CD4-positive, alpha-beta T cell treated with Interleukin-10 for 1 hour (primary cell): ENCODE measurements around the gene ABLIM2.

Experiments
- DNase-seq: peaks from one replicate; pipeline ENCODE4 v3.0.0-alpha.2; 2020

The ABLIM2 gene

DNA sequence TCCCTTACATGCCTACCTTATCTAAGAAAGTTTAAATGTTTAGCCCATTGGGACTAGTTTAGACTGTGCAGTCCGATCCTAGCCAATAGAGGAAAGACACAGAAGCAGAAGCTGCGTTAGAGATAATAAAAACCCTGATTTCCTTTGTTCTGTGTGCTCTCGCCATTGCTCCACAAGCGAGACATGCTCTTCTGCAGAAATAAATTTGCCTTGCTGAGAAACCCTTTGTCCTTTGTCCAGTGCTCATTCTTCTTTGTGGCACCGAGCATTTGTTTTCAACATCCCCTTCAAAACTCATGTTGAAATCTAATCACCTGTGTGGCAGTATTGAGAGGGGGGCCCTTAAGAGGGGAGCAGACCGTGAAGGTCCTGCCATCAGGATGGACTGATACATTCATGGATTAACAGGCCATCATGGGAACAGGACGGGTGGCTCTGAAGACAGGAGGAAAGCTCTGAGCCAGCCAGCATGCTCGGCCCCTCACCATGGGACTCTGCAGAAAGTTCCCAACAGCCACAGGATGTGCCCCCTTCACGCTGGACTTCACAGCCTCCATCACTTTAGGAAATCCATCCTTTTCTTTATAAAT is 94.5 kb downstream of the ABLIM2 start:
- no peak for DNase-seq

DNA sequence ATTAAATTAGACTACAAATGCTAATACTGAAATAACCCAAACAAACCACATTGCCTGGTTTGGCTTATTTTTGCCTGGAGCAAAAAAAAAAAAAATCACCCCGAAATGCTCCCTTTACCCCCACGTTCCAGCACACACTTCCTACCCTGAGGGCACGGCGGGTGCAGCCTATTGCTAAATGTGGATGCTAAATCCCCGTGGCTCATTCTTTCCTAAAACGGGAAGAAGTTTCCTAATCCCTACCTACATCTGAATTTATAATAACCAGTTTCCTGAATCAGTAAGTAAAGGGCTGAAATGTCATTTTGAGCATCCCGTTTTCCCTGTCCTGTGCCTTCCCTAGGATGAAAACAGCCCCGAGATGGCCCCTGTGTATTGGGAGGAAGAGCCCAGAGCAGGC is 97.0 kb downstream of the ABLIM2 start:
- DNase-seq, result no peak

DNA sequence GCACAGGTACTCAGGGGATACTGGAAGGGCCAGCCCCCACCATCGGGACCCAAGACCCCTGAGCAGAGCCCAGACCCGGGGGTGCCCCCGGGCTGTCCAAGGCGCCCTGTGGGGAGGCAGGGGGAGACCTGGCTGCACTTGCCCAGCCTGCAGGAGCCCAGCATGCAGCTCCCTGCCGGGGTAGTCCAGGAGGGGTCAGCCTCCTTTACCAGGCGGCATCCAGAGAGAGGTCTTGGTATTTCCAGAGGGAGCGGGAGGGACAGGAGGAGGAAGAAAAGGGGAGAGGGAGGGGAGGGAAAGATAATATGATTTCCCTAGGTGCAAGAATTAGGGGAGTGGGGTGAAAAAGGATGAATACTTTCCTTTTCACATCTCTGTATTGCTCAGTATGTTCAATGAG is 97.5 kb downstream of the ABLIM2 start:
- no peak for DNase-seq

DNA sequence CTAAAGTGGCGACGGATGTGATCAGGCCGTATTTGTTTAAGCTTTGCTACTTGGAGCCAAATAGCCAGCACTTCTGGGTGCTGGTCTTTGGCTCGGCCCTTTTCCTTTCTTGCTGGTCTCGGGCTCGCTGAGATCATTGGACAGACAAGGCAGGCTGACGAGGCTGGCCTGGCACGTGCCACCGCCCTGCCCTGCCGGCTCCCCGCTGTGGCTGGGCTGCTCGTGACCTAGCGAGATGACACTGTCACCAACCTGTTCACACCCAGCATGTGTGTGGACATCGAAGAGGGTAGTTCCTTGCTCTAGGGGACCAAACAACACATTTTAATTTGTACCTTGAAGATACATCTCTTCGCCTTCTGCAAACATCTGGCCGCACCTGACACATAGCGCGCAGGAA is 98.0 kb downstream of the ABLIM2 start:
- DNase-seq, result no peak

DNA sequence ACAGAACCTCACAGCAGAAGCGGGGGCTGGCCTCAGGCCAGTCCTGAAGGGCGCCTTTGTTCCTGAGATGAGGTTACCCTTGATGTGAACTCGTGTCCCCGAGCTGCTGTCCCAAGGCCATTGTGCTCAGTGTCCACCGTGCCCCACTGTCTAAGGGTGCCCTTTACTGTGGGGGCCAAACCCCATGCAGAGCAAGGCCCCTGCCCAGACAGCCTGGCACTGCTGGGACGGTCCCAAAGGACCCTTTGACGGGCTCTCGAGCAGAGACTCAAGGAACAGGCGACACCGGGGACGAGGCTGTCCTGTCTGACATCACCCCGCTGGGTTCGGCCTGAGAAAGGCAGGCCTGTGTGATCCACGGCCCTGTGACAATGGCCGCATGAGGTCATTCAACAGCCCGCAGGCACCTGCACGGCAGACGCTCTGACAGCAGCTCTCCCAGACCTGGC is 100.6 kb downstream of the ABLIM2 start:
- no peak for DNase-seq

DNA sequence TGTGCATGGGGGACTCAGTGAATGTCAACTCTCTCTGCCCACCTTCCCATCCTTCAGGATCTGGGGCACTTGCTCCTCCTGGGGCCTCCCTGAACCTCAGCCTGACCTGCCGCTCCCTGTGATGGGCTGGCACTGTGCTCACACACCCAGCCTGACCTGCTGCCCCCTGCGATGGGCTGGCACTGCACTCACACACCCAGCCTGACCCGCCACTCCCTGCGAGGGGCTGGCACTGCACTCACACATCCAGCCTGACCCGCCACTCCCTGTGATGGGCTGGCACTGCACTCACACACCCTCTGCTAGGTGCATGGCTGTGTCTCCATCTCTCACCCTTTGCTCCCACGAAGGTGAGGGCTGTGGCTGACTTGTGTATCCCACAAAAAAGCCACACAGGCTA is 103.4 kb downstream of the ABLIM2 start:
- no peak for DNase-seq

DNA sequence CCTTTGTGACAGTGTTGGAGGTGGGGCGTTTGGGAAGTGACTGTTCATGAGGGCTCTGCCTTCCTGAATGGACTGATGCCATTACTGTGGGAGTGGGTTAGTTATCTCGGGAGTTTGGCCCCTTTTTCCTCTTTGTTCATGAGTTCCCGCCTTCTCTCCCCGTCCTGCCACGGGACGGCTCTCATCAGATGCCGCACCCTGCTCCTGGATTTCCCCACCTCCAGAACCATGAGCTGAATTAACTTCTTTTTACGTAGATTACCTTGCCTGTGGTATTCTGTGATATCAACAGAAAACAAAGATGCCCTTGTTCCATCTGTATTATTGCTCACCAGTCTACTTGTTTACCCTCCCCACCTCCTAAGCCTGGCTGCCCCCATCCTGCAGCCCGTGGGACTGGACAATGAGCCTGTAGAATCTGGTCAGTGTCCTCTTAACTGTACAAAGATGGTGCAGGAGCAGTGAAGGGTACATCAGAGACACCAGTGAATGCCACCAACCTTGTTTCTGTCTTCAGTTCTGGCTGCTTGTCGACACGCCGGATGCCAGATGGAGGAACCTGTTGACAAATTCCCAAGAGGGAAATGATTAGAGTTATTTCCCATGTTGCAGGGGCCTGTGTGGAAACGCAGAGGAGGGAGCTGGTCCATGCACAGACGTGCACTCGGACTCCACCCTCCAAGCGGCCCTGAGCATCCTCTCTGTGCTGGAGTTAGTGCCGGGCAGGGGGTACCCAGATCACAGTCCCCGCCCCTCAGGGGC is 104.7 kb downstream of the ABLIM2 start:
- DNase-seq, result no peak

DNA sequence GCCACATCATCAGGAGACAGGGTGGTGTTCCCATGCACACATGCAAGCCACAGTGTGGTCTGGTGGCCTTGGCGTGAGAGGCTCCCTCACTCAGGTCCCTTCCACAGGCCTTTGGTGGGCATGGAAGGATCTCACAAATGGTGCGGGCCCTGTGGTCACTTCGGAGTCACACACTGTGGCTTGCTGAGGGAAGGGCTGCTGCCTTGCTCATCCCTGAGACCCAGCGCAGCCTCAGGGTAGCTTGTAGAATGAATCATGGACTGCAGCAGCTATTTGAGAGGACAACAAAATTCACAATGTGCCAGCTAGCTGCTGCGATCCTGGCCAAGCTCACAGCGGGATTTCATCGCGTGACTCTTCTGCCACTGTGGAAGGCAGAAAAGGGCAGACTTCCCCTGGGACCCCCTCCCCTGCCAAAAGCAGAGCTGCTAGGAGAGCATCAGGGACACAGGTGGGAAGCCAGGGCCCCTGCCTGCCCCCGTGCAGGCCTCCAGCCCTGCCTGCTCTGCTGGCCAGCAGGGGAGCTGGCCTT is 106.4 kb downstream of the ABLIM2 start:
- DNase-seq, result no peak

DNA sequence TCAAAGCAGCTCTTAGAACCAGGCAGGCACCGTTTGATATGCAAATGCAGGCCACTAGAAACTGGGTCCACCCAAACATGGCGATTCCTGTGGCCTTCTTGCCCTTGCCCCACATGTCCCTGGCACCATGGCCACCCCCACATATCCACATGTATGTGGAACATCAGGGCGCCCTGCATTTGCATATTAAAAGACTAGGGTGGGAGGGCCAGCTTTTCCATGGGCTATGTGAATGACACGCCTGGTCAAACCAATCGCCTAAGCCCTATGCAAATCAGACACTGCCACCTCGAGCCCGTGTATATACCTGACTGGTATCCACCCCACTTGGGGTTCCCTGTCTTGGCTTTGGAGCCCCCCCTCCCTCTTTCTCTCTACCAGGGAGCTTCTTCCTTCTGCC is 107.0 kb downstream of the ABLIM2 start:
- no peak for DNase-seq

DNA sequence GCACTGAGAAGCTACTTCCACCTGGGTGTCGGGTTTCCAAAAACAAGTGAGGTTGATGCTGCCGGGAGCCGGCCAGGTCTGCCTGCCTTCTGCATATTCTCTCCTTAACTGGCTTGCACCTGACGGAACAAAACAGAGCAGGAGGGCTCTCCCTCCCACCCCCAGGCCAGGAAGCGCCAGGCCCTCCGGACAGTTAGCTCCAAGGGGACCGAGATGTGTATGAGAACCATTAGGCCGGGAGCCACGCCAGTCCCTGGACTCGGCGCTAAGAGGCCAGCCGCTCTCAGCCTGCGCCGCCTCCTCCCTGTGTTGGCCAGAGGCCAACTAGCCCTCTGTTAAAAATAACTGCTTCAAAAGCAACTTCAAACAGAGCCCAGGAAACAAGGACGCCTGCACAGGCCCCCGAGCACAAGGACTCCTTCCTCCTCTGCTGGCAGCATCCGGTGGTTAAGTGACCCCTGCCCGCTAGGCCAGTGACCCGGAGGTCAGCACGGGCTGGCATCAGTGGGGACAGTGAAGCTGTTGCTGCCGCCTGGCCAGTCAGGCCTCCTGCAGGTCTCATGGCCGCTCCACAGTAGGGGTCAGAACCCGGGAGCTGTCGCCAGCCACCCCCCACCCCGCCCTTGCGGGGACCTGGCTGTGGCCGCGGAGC is 107.9 kb downstream of the ABLIM2 start:
- DNase-seq, result no peak

DNA sequence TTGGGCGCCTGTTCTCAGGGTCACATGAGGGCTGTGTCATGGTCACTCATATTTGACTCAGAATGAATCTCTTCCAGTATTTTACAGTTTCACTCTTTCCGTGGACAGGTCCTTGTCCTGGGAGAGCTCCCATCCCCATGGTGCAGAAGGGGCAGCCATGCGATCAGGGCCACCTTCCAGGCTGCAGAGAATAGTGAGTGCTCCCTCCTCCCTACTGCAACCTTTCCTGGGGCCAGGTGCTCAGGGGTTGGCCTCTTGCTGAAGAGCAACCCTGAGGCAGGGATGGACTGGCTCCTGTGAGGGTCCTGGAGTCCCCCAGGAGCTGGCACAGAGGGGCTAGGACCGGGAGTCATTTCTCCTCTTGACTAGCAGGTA is 108.4 kb downstream of the ABLIM2 start:
- no peak for DNase-seq

DNA sequence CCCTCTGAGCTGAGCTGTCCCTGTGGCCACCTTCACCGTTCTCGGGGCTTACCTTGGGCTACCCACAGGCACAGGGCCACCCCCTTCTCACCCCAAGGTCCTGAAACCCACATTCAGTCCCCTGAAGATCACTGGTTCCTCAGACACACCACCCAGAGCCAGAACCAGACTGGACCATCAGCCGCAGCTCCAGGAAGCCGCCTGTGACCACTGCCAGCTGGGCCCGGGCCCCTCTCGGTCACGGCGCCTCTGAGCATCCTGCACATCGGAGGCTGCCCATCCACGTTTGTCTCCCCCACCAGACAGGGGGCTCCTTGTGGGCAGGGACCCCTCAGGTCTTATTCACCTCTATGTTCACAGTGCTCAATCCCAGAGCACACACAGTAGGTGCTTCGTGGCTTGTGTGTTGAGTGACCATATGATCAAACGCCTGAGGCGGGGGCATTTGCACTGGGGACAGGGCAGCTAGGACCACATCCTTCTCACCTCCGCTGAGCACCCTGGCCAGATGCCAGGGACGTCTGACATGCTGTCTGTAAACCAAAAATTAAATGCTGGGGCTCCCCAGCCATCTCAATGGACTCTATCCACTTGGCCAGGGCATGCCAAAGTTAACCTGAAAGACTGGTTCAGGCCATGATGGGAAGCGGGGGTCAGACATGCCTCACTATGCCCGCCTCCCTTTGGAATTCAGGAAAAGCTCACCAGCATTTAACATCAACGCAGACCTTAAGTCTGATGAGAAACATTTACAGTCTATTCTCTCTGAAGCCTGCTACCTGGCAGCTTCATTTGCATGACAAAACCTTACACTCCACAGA is 109.5 kb downstream of the ABLIM2 start:
- no peak for DNase-seq

DNA sequence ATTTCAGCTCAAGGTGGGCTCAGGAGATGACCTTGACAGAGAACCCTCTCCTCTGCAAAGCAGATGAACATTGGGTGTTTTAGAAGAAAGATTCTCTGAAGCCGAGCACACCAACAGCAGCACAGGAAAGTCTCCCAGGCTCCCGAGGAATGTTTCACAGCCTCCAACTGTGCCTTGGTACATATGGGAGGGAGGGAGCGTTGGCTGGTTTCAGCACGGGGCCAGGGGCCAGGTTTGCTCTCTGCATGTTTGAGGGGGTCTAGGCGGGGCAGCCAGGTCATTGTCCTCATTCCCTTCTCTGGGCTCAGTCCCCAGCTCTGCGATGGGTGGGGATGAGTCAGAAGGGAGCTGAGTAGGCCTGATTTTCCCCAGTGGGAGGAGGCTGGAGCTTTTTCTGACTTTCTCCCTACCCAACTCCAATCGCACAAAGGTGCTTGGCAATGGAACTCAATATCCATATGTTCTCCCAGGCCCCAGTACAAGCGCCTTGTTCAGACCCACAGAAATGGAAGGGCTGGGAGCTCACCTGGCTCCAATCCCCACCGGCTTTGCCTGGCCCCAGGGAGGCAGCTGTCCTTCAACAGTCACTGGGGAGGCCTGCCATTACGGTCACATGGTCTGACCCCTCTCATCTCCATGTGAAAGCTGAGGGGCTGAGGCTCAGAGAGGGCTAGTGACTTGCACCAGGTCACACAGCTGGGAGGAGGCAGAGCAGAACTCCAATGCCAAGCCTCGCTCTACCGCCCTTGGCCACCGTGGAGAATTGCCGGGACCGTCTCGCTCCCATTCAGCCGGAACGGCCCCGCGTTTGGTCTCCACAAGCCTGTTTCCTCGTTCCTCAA is 110.6 kb downstream of the ABLIM2 start:
- no peak for DNase-seq

DNA sequence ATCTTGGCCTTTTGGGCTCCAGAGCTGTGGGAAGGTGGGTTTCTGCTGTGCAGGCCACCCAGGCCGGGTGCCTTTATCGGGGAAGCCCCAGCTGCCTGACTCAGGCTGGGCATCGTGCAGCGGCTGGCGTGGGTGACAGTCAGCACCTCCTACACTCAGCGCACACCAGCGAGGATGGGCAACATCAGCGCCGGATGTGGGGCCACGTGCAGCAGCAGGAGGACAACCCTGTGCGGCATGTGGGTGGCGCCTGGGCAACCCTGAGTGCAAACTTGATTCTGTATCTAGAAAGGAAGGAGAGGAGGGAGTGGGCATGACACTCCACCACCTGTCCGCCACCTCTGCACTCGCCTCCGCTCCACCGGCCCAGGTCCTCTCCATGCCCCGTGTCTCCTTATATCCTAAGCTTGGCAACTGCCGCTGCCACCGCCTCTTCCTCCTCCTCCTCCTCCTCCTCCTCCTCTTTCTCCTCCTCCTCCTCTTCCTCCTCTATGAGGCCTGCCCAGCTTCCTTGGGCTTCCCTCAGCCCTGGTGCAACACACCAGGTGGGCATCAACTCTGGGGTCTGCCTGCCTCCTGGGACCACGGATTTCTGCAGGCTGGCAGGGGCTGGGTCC is 111.6 kb downstream of the ABLIM2 start:
- DNase-seq, result peak; percentile 45

DNA sequence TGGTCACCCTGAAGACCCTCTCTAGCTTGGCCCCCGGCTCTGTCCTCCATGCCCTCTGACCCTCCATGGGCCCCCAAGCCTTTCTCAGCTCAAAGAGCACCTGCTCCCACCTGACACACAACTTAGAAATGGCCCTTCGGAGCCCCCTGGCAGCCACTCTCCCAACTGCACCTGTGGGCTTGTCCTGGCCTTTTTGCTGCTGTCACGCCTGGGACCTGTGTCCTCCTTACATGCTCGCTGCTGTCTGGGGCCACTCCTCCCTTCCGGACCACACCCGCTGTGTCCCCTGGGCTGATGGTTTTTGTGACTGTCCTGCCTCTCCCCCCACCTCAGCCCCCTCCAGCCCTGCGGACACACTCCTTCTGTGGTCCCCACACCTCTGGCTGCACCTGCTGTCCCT is 112.7 kb downstream of the ABLIM2 start:
- no peak for DNase-seq

DNA sequence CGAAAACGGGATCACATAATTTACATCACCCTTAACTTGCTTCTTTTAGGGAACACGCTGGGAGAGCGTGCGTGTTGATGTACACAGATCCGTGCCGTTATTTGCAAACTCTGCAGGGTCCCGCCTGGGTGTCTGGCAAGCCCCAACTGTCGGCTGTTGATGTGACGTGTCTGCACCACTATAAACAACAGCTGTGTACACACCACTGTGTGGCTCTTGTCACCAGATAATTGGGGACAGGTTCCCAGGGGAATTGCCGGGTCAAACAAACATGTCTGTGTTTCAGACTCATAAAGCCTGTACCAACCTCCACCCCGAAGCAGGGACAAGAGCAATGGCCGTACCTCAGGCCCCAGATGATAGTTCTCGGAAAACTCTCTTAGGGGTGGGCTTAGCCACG is 113.9 kb downstream of the ABLIM2 start:
- DNase-seq, result no peak

DNA sequence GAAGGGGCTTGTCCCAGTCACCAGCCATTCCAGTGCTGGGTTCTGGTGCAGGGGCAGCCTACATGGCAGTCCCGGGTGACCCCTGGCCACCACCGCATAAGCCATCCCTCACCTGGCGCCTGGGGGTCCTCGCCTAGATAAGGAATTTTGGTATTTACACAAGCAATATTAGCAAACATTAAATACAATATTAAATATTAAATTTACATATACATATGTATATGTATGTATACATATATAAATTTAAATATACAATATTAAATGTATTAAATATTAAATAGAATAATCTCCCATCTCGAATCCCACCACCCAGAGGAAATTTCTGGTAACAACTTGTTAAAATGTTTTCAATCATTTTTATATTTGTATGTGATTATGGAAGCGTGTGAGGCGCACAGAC is 114.4 kb downstream of the ABLIM2 start:
- DNase-seq, result no peak

DNA sequence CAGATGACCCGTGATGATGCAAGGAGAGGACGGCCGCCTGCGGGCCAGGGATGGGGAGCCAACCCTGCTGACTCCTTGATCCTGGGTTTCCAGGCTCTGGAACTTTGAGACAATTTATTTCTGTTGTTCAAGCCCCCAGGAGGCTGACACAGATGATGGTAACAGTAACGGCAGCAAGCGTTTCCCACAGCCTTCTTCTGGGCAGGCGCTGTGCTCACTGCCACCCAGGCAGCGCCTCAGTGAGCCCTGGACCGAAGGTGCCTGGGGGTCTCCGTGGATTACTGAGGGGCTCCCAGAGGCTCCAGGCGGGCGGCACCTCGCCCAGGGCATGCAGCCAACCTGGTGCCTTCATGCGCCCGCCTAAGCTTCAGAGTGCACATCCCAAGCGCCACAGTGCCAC is 115.0 kb downstream of the ABLIM2 start:
- DNase-seq, result no peak

DNA sequence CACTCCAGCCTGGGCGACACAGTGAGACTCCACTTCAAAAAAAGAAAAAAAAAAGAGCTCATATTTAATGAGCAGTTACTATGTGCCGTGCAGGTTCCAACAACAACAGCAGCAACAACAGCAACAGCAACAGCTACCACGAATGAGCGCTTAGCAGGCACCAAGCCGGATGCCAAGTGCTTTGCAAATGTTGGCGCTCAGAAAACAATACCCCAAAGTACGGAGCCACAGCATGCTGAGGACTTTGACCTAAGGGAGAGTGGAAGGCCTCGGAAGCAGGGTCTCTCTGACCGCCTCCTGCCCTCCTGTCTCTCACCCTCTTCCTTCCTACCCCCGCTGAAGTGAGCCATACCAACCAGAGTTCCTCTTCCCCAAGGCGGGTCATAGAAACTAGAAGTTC is 116.7 kb downstream of the ABLIM2 start:
- no peak for DNase-seq

DNA sequence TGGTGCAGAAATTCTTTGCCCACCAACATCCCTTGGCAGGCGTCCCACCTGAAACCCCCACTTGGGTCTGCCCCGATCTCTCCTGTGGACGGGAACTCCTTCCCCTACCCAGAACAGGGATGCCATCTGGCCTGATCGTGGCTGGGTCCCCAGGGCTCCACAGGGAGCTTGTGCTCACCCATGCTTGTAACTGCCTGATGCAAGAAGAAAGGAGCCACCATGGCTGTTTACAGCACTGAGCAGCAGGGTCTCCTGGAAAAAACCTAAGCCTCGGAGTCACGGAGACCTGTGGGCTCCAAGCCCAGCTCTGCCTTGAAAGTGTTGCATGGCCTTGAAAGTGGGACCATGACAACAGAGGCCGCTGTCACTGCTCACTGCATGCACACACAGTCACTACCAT is 117.4 kb downstream of the ABLIM2 start:
- DNase-seq, result no peak

DNA sequence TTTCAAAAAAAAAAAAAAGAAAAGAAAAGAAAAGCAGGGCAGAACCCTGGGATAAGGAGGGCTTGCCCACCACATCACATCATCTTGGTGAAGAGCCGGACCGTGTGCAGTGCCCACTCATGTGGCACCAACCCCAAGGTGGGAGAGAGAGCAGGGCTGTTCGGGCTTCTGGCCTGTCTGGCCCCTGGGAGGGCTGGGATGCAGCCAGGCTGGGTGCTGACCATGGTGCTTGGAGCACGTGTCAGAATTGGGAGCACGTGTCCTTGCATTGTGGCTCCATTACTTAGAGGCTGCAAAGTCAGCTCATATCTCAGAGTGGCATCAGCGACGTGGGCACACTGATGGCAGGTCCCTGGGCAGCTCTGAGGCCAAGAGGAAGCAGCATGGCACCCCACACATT is 118.0 kb downstream of the ABLIM2 start:
- no peak for DNase-seq

DNA sequence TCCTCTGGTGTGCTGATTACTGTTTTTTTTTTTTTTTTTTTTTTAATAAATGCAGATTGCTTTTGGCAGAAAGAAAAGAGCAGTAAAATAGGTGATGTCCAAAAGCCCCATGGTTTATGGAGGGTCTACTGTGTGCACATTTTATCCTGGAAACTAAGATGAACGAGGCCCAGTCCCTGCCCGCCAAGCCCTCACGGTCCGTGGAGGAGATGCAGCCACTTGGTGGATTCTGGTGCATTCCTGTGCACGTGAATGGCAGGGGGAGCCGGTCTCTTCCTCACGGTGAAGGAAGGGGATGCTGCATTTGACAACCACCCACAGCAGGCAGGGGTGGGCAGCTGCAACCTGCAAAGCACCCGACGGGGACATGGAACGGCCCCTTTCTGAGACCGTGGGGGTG is 118.8 kb downstream of the ABLIM2 start:
- no peak for DNase-seq
